K562 (cell line): Measurements from ENCODE around the gene TEX14.

ENCODE experiments used
- EP300 ChIP-seq: IDR thresholded peaks from 2 replicates; pipeline ENCODE4 v1.6.1; 2012; ENCODE audit warnings: low read length, improper control_type of control experiment
- KDM1A ChIP-seq, 2 experiments: fragments of 450-650 bp; IDR thresholded peaks; 2 replicates each; pipeline ENCODE4 v1.6.1; 2016; ENCODE audit warnings: mild to moderate bottlenecking in 2 of 2
- NFIC ChIP-seq: fragments of 450-650 bp; IDR thresholded peaks from 2 replicates; pipeline ENCODE4 v1.6.1; 2017; ENCODE audit warnings: mild to moderate bottlenecking, inconsistent platforms
- TAF1 ChIP-seq: IDR thresholded peaks from 2 replicates; pipeline ENCODE4 v1.6.1; 2011; ENCODE audit warnings: mild to moderate bottlenecking, low read length, moderate library complexity; ENCODE audit not compliant: insufficient read depth, control insufficient read depth, severe bottlenecking; ENCODE audit errors: extremely low read depth
- TF ChIP-seq, protein P1 (sequence below), 2 experiments: IDR thresholded peaks; 2 replicates each; pipeline ENCODE4 v1.6.1; 2012; ENCODE audit warnings: improper control_type of control experiment in 2 of 2, low read depth in 2 of 2, low read length in 2 of 2, borderline replicate concordance in 1 of 2

DNA sequence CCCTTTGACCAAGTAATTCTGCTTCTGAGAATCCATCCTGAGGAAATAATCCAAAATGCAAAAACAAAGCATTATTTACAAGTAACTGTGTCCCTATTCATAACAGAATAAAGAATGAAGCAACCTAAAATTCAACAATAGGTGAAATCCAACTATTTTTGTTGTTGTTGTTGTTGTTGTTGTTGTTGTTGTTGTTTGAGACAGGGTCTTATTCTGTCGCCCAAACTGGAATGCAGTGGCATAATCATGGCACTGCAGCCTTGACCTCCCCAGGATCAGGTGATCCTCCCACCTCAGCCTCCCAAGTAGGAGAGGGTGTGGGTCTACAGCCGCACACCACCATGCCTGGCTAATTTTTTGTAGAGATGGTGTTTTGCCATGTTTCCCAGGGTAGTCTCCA is 101.5 kb downstream of the TEX14 start:
- TF ChIP-seq KDM1A (IDR thresholded peaks at IDR 0.05): no peak
- no peak for TF ChIP-seq TAF1
- no peak for TF ChIP-seq EP300
- TF ChIP-seq NFIC: no peak
- TF ChIP-seq, protein P1, sequence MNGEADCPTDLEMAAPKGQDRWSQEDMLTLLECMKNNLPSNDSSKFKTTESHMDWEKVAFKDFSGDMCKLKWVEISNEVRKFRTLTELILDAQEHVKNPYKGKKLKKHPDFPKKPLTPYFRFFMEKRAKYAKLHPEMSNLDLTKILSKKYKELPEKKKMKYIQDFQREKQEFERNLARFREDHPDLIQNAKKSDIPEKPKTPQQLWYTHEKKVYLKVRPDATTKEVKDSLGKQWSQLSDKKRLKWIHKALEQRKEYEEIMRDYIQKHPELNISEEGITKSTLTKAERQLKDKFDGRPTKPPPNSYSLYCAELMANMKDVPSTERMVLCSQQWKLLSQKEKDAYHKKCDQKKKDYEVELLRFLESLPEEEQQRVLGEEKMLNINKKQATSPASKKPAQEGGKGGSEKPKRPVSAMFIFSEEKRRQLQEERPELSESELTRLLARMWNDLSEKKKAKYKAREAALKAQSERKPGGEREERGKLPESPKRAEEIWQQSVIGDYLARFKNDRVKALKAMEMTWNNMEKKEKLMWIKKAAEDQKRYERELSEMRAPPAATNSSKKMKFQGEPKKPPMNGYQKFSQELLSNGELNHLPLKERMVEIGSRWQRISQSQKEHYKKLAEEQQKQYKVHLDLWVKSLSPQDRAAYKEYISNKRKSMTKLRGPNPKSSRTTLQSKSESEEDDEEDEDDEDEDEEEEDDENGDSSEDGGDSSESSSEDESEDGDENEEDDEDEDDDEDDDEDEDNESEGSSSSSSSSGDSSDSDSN (IDR thresholded peaks at IDR 0.05; ENCODE audit: borderline replicate concordance in 1 of 2, low read depth in 2 of 2, low read length in 2 of 2): no peak
